22Rv1 (cell line): ENCODE measurements around the gene LAMA3.

Source experiments
- H3K27ac ChIP-seq: fragments of 450-650 bp; 2 replicates; pipeline ENCODE4 v1.5.1; 2017
- ZFX ChIP-seq: fragments of 450-650 bp; IDR thresholded peaks from 2 replicates; pipeline ENCODE4 v1.6.1; 2017; ENCODE audit warnings: antibody characterized with exemption, borderline replicate concordance
- TF ChIP-seq, protein P1 (sequence below): fragments of 450-650 bp; IDR thresholded peaks from 2 replicates; pipeline ENCODE4 v1.5.1; 2017; ENCODE audit warnings: mild to moderate bottlenecking

LAMA3 gene

DNA sequence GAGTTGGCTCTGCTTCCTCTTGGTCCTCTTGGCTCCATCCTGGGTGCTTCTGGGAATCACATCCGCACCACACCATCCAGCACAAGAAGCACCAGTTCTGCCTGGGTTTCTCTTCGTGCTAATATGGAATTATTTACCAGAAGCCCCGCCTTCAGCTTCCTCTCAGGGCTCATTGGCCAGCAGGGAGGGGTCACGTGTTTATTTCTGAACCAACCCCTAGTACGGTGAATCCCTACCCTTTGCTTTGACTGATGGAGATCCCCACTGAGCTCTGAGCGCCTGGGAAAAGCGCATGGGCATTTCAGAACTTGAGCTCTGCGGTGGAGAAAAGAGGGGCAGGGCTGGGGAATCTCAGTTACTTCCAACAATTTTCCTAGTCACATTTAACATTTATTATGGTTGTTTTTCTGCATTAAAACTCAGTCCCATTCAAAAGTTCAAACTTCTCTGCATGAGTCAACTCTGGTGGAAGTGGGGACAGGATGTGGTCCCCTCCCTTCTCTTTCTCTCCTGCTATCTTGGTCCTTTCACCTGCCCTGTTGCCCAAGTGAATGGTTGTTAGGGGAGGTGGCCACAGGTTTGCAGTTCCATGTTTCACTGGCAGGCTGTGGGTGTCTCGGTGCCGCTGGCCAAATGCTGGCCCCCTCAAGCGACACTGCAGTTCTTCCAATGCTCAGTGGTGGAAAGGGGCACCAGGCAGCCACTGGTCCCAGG is 248.9 kb downstream of the LAMA3 start:
- no peak overlapping the region for H3K27ac ChIP-seq
- TF ChIP-seq ZFX: no peak
- TF ChIP-seq, protein P1, sequence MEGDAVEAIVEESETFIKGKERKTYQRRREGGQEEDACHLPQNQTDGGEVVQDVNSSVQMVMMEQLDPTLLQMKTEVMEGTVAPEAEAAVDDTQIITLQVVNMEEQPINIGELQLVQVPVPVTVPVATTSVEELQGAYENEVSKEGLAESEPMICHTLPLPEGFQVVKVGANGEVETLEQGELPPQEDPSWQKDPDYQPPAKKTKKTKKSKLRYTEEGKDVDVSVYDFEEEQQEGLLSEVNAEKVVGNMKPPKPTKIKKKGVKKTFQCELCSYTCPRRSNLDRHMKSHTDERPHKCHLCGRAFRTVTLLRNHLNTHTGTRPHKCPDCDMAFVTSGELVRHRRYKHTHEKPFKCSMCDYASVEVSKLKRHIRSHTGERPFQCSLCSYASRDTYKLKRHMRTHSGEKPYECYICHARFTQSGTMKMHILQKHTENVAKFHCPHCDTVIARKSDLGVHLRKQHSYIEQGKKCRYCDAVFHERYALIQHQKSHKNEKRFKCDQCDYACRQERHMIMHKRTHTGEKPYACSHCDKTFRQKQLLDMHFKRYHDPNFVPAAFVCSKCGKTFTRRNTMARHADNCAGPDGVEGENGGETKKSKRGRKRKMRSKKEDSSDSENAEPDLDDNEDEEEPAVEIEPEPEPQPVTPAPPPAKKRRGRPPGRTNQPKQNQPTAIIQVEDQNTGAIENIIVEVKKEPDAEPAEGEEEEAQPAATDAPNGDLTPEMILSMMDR: no peak

DNA sequence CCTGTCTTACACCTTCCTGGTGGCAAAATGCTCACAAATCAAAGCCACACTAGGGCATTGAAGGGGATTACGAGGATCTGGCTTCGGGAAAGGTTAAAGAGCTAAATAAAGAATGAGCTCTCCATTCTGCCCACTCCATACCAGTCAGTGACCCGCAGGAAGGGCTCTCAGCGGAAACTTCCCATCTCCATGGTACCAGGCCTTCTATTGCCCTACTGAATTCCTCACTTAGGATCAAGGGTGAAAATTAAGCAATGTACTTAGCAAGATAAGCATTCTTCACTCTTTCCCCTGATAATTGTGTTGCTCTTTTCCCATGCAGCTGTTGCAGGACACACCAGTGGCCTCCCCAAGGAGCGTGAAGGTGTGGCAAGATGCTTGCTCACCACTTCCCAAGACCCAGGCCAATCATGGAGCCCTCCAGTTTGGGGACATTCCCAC is 249.7 kb downstream of the LAMA3 start:
- TF ChIP-seq, protein P1: no peak
- TF ChIP-seq ZFX: no peak
- H3K27ac ChIP-seq: no peak overlapping the region

DNA sequence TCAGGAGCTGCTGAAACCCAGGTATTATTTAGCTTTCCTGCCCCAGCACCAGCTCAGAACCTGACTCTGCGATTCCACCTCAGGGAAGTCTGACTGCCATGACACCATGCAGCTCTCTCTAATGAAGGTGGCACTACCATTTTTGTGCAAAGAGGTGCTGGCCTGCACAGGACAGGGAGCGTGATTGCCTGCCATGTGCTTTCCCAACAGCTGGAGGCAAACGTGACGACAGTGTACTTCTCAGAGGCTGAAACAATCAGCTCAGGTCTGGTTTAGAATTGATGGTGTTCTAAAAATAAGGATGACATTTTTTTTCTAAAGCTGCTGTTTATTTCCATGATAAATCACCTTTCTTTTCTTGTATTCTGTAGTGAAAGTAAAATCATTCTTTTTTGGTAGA is 250.1 kb downstream of the LAMA3 start:
- no peak overlapping the region for H3K27ac ChIP-seq
- TF ChIP-seq, protein P1: no peak
- no peak for TF ChIP-seq ZFX

DNA sequence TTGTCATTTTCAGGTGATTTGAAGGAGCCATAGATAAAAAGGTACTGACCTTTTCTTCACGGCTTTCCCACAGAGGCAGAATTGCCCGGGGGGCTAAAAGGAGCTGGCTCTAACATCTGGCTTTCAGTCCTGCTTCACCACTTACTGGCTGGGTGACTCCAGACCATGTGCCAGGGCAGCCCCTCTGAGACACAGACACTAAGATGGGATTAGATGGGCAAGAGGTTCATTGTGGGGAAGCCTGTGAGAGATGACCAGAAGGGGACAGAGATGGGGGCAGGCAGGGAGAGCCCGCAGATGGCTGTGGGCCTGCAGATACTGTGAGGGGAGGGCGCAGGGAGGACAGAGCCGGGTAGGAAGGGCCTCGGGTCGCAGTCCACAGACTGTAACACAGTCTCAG is 250.6 kb downstream of the LAMA3 start:
- TF ChIP-seq, protein P1: no peak
- no peak for TF ChIP-seq ZFX
- no peak overlapping the region for H3K27ac ChIP-seq

DNA sequence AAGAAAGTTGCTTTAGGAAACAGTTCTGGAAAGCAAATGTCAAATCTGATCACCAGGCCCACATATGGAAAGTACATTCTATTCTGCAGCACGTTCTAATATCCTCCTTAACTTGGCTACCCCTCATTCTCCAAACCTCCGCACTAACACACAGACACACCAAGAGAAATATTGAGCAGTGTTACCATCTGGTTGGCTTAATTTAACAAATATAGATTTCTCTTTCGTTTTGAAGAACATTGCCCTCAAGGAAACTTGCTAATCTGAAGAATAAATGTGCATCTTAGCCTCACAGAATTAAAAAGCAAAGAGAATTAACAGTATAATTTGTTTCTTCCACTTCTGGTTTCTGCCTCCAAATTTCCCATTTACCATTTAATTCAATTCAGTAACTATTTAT is 252.5 kb downstream of the LAMA3 start:
- H3K27ac ChIP-seq: no peak overlapping the region
- TF ChIP-seq, protein P1: no peak
- TF ChIP-seq ZFX: no peak

DNA sequence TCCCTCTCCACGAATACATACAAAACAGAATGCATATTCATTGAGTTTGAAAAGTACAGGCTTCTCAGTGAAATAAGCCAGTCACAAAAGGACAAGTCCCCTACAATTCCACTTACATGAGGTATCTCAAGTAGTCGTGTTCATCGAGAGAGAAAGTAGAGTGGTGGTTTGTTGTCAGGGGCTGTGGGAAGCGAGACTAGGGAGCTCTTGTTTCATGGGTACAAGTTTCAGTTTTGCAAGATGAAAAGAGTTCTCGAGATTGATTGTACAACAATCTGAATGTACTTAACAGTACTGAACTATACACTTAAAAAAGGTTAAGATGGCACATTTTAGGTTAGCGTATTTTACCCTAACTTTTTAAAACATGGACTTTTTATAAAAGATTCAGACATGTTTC is 253.9 kb downstream of the LAMA3 start:
- no peak overlapping the region for H3K27ac ChIP-seq
- TF ChIP-seq ZFX: no peak
- TF ChIP-seq, protein P1: no peak

DNA sequence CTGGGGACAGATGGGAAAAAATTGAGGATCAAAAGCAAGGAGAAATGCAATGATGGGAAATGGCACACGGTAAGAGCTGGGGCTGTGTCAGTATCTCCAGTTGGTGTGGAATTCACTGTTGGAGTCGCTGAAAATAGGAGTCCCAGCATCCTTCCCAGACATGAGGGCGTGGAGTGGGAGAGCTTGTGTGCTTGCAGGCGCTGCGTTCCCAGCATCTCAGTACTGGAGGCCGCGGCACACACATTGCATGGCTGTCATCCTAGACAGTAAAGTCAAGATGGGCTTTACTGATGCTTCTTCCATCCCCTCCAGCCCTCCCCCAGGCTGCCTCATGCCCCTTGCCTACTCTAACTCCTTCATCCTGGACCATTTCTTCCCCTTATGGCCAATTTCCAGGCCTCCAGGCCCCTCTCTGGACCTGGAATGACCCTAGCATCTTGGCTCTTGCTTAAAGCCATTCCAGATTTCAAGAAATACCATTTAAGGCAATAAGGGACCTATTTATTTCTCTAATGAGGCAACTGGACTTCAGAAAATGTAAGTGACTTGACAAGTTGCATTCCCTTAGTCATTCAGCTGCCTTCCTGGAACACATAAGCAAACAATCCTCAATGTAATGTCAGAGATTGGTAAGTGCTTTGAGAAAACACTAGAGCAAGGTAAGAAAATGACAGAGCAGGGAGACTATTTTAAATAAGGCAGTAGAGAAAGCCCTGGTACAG is 254.8 kb downstream of the LAMA3 start:
- H3K27ac ChIP-seq: no peak overlapping the region
- TF ChIP-seq ZFX: no peak
- TF ChIP-seq, protein P1: no peak
